Fibroblast of lung (primary cell): ENCODE measurements around the gene ENO1. TPM values are rescaled to one million over a fixed set of nuclear protein-coding genes. Genes with fewer than 3 reads are reported as not detected.
"Not testable (repeated sequence)": the region's sequence is repeated elsewhere in the genome, so short reads cannot be mapped to it uniquely, and the experiment has no call there.

Experiments used
- DNase-seq, 2 donors: peaks; one replicate each; pipeline versions ENCODE4 v3.0.0 to v3.0.0-alpha.2; 2010; ENCODE audit warnings: low read depth in 2 of 2
- H2AFZ ChIP-seq: 2 replicates; pipeline ENCODE4 v1.5.1; 2012; ENCODE audit warnings: low read length, control low read depth, inconsistent platforms
- H3K27ac ChIP-seq: 2 replicates; pipeline ENCODE4 v1.5.1; 2011; ENCODE audit warnings: low read length, control low read depth; ENCODE audit not compliant: insufficient read depth
- H3K27me3 ChIP-seq: 2 replicates; pipeline ENCODE4 v1.5.1; 2011; ENCODE audit warnings: mild to moderate bottlenecking, low read length; ENCODE audit not compliant: control insufficient read depth, insufficient read depth
- H3K36me3 ChIP-seq: 2 replicates; pipeline ENCODE4 v1.5.1; 2011; ENCODE audit warnings: low read length; ENCODE audit not compliant: control insufficient read depth, insufficient read depth
- H3K4me1 ChIP-seq: 2 replicates; pipeline ENCODE4 v1.5.1; 2011; ENCODE audit warnings: low read length; ENCODE audit not compliant: control insufficient read depth, insufficient read depth; ENCODE audit errors: extremely low read depth
- H3K4me2 ChIP-seq: 2 replicates; pipeline ENCODE4 v1.5.1; 2011; ENCODE audit warnings: low read length, control low read depth; ENCODE audit not compliant: insufficient read depth; ENCODE audit errors: extremely low read depth
- H3K4me3 ChIP-seq, 4 experiments: fragments of 200-600 bp in 1 of 4; sonication (generic) in 1 of 4; replicated peaks in 1 of 4; 2 replicates each; pipeline ENCODE4 v1.5.1; 2011 to 2016; ENCODE audit warnings: low read length in 4 of 4, low read depth in 3 of 4, mild to moderate bottlenecking in 3 of 4, control low read depth in 2 of 4, inconsistent platforms in 1 of 4, mixed read lengths in 1 of 4; ENCODE audit not compliant: insufficient read depth in 1 of 4; ENCODE audit errors: control extremely low read depth in 1 of 4
- H3K79me2 ChIP-seq: 2 replicates; pipeline ENCODE4 v1.5.1; 2012; ENCODE audit warnings: mild to moderate bottlenecking, low read length, inconsistent platforms; ENCODE audit not compliant: control insufficient read depth, insufficient read depth
- H3K9ac ChIP-seq: 2 replicates; pipeline ENCODE4 v1.5.1; 2011; ENCODE audit warnings: mild to moderate bottlenecking, low read length, control low read depth; ENCODE audit not compliant: insufficient read depth
- H3K9me3 ChIP-seq: 2 replicates; pipeline ENCODE4 v1.5.1; 2012; ENCODE audit warnings: low read depth, low read length; ENCODE audit not compliant: control insufficient read depth, insufficient read depth
- H4K20me1 ChIP-seq: 2 replicates; pipeline ENCODE4 v1.5.1; 2011; ENCODE audit warnings: low read length; ENCODE audit not compliant: control insufficient read depth, insufficient read depth; ENCODE audit errors: extremely low read depth
- CTCF ChIP-seq, 2 donors: IDR thresholded peaks in 1 of 2; conservative IDR thresholded peaks in 1 of 2; 1 replicate in 1 of 2; 2 replicates in 1 of 2; pipeline ENCODE4 v1.5.1; 2011 to 2012; ENCODE audit warnings: low read length in 2 of 2, control low read depth in 1 of 2, inconsistent platforms in 1 of 2, low read depth in 1 of 2, mild to moderate bottlenecking in 1 of 2
- EZH2 ChIP-seq: IDR thresholded peaks from 2 replicates; pipeline ENCODE4 v1.5.1; 2012; ENCODE audit warnings: low read length, control low read depth, mild to moderate bottlenecking; ENCODE audit errors: missing control alignments
- polyA plus RNA-seq, 2 donors: library from polyadenylated mRNA; depleted of rRNA in 1 of 2; stranded (reverse) in 1 of 2; unstranded in 1 of 2; fragments of >200 nt; gene quantifications; 2 replicates each; pipeline ENCODE4 v1.2.1, GENCODE V29; 2011 to 2012; ENCODE audit warnings: missing spikeins in 1 of 2
- total RNA-seq: library from RNA; depleted of rRNA; stranded (reverse); fragments of >200 nt; gene quantifications from 2 replicates; pipeline ENCODE4 v1.2.1, GENCODE V29; 2014

The ENO1 gene
- total and polyA plus RNA-seq, 2 donors (not counting 1 experiment from before 2014, with no cell fraction given), result 963 to 1,177 TPM

GRCh38 chr1:8889925-8890785 is 11.7 kb upstream of the ENO1 start:
- peaks cover 6% of the 10 kb centered on the region for H3K4me1 ChIP-seq
- H3K9ac ChIP-seq, result peak overlapping the region; percentile 62
- H3K79me2 ChIP-seq, result no peaks in the 10 kb centered on the region
- peak; percentile 92 to 93 for DNase-seq
- H3K9me3 ChIP-seq, result no peaks in the 10 kb centered on the region
- peak overlapping the region; percentile 95 for H3K4me2 ChIP-seq
- H3K36me3 ChIP-seq, result no peaks in the 10 kb centered on the region
- H3K27ac ChIP-seq, result peak overlapping the region; percentile 75
- no peak overlapping the region for H2AFZ ChIP-seq
- no peaks in the 10 kb centered on the region for H3K27me3 ChIP-seq
- H4K20me1 ChIP-seq, result no peaks in the 10 kb centered on the region
- TF ChIP-seq EZH2 (no peak), CTCF (conservative IDR thresholded peaks at IDR 0.05 in 1 of 2, IDR thresholded peaks at IDR 0.05 in 1 of 2; ENCODE audit: low read depth in 1 of 2, low read length in 2 of 2) (no peak)
- peak overlapping the region in 3 of 4 experiments; percentile 27 to 54 (median 32) for H3K4me3 ChIP-seq

- H3K27ac ChIP-seq, result peak overlapping the region; percentile 75
- H3K9me3 ChIP-seq, result no peaks in the 10 kb centered on the region
- H3K4me3 ChIP-seq, result no peak overlapping the region
- no peak overlapping the region for H2AFZ ChIP-seq
- no peaks in the 10 kb centered on the region for H3K79me2 ChIP-seq
- H3K36me3 ChIP-seq, result no peaks in the 10 kb centered on the region
- H3K27me3 ChIP-seq, result no peaks in the 10 kb centered on the region
- peaks cover 6% of the 10 kb centered on the region for H3K4me1 ChIP-seq
- no peak for DNase-seq
- TF ChIP-seq CTCF (conservative IDR thresholded peaks at IDR 0.05 in 1 of 2, IDR thresholded peaks at IDR 0.05 in 1 of 2; ENCODE audit: low read depth in 1 of 2, low read length in 2 of 2), result no peak
- no peak for TF ChIP-seq EZH2
- H4K20me1 ChIP-seq, result no peaks in the 10 kb centered on the region
- H3K4me2 ChIP-seq, result peak overlapping the region; percentile 95
- H3K9ac ChIP-seq, result no peak overlapping the region
Measured at GRCh38 chr1:8889103-8889846, 10.8 kb upstream of the ENO1 start.

GRCh38 chr1:8886589-8886988 is 8.1 kb upstream of the ENO1 start:
- no peaks in the 10 kb centered on the region for H3K9me3 ChIP-seq
- H4K20me1 ChIP-seq, result no peaks in the 10 kb centered on the region
- no peak overlapping the region for H3K4me3 ChIP-seq
- H2AFZ ChIP-seq, result no peak overlapping the region
- H3K4me2 ChIP-seq, result no peak overlapping the region
- TF ChIP-seq CTCF (conservative IDR thresholded peaks at IDR 0.05 in 1 of 2, IDR thresholded peaks at IDR 0.05 in 1 of 2; ENCODE audit: low read depth in 1 of 2, low read length in 2 of 2) (no peak), EZH2 (no peak)
- no peak for DNase-seq
- no peaks in the 10 kb centered on the region for H3K79me2 ChIP-seq
- H3K4me1 ChIP-seq, result peaks cover 6% of the 10 kb centered on the region
- no peak overlapping the region for H3K9ac ChIP-seq
- H3K27me3 ChIP-seq, result no peaks in the 10 kb centered on the region
- no peak overlapping the region for H3K27ac ChIP-seq
- no peaks in the 10 kb centered on the region for H3K36me3 ChIP-seq

GRCh38 chr1:8886031-8886524 is 7.6 kb upstream of the ENO1 start:
- H3K9ac ChIP-seq, H3K4me2 ChIP-seq, H4K20me1 ChIP-seq, H3K4me1 ChIP-seq, H3K9me3 ChIP-seq, H3K4me3 ChIP-seq, H2AFZ ChIP-seq, H3K27ac ChIP-seq, H3K36me3 ChIP-seq, DNase-seq, H3K79me2 ChIP-seq, H3K27me3 ChIP-seq: not testable (repeated sequence)
